Measurements from ENCODE around the gene CACNA1D.

CACNA1D gene

GRCh38 chr3:53606793-53607192 is 112.4 kb downstream of the CACNA1D start:
- TF ChIP-seq PKNOX1 (IDR thresholded peaks at IDR 0.05) (no peak), BHLHE40 (IDR thresholded peaks at IDR 0.05; ENCODE audit: borderline replicate concordance) (no peak), LEF1 (IDR thresholded peaks at IDR 0.05; ENCODE audit: borderline replicate concordance) (no peak), HDGF (IDR thresholded peaks at IDR 0.05; ENCODE audit: borderline replicate concordance) (no peak), ZNF384 (IDR thresholded peaks at IDR 0.05) (no peak), L3MBTL2 (conservative IDR thresholded peaks at IDR 0.05) (no peak), SUZ12 (IDR thresholded peaks at IDR 0.05) (no peak), TARDBP (IDR thresholded peaks at IDR 0.05) (no peak), ARNT (IDR thresholded peaks at IDR 0.05) (no peak), FOXA1 (IDR thresholded peaks at IDR 0.05) (no peak), CTBP1 (IDR thresholded peaks at IDR 0.05; ENCODE audit: borderline replicate concordance) (no peak), NFRKB (IDR thresholded peaks at IDR 0.05) (no peak), FOXM1 (IDR thresholded peaks at IDR 0.05; ENCODE audit: borderline replicate concordance) (no peak), FOXK2 (IDR thresholded peaks at IDR 0.05) (no peak)
- CTCF ChIA-PET: no interaction called here
- POLR2A ChIA-PET: no interaction called here
- DNase-seq (ENCODE audit: extremely low spot score): no peak

- ChIA-PET POLR2A (no interaction called here), CTCF (no interaction called here)
- DNase-seq (ENCODE audit: extremely low spot score): no peak
- TF ChIP-seq HDGF (IDR thresholded peaks at IDR 0.05; ENCODE audit: borderline replicate concordance): no peak
Observed at GRCh38 chr3:53612508-53612907, 118.1 kb downstream of the CACNA1D start.

- DNase-seq (ENCODE audit: extremely low spot score): no peak
- CTCF ChIA-PET: no interaction called here
- POLR2A ChIA-PET: no interaction called here
- TF ChIP-seq FOXK2 (IDR thresholded peaks at IDR 0.05): no peak
Observed at GRCh38 chr3:53613125-53613524, 118.7 kb downstream of the CACNA1D start.

GRCh38 chr3:53614307-53614706 is 119.9 kb downstream of the CACNA1D start:
- POLR2A ChIA-PET: no interaction called here
- CTCF ChIA-PET: no interaction called here
- DNase-seq (ENCODE audit: extremely low spot score): no peak
- TF ChIP-seq CTBP1 (IDR thresholded peaks at IDR 0.05; ENCODE audit: borderline replicate concordance) (no peak), ARNT (IDR thresholded peaks at IDR 0.05) (no peak), LEF1 (IDR thresholded peaks at IDR 0.05; ENCODE audit: borderline replicate concordance) (no peak), ZNF384 (IDR thresholded peaks at IDR 0.05) (no peak), L3MBTL2 (conservative IDR thresholded peaks at IDR 0.05) (no peak), SP1 (IDR thresholded peaks at IDR 0.05) (no peak), NFRKB (IDR thresholded peaks at IDR 0.05) (no peak), BHLHE40 (IDR thresholded peaks at IDR 0.05; ENCODE audit: borderline replicate concordance) (no peak), FOXM1 (IDR thresholded peaks at IDR 0.05; ENCODE audit: borderline replicate concordance) (no peak)

- POLR2A ChIA-PET: no interaction called here
- TF ChIP-seq SUZ12 (IDR thresholded peaks at IDR 0.05) (no peak), SP1 (IDR thresholded peaks at IDR 0.05) (no peak), HDGF (IDR thresholded peaks at IDR 0.05; ENCODE audit: borderline replicate concordance) (no peak)
- CTCF ChIA-PET: no interaction called here
- no peak for DNase-seq (ENCODE audit: extremely low spot score)
Observed at GRCh38 chr3:53616321-53616720, 121.9 kb downstream of the CACNA1D start.

- TF ChIP-seq L3MBTL2 (conservative IDR thresholded peaks at IDR 0.05): no peak
- TF ChIP-seq ELF4 (IDR thresholded peaks at IDR 0.05): no peak
- TF ChIP-seq HDGF (IDR thresholded peaks at IDR 0.05; ENCODE audit: borderline replicate concordance): no peak
- TF ChIP-seq SUZ12 (IDR thresholded peaks at IDR 0.05): no peak
- no peak for TF ChIP-seq SP1 (IDR thresholded peaks at IDR 0.05)
- no peak for TF ChIP-seq FOXA1 (IDR thresholded peaks at IDR 0.05)
- no peak for TF ChIP-seq PKNOX1 (IDR thresholded peaks at IDR 0.05)
- no peak for TF ChIP-seq ZNF384 (IDR thresholded peaks at IDR 0.05)
- TF ChIP-seq NFRKB (IDR thresholded peaks at IDR 0.05): no peak
- no peak for TF ChIP-seq TARDBP (IDR thresholded peaks at IDR 0.05)
- TF ChIP-seq BHLHE40 (IDR thresholded peaks at IDR 0.05; ENCODE audit: borderline replicate concordance): no peak
- no peak for TF ChIP-seq FOXK2 (IDR thresholded peaks at IDR 0.05)
- no peak for TF ChIP-seq FOXM1 (IDR thresholded peaks at IDR 0.05; ENCODE audit: borderline replicate concordance)
- TF ChIP-seq ARNT (IDR thresholded peaks at IDR 0.05): no peak
- TF ChIP-seq CTBP1 (IDR thresholded peaks at IDR 0.05; ENCODE audit: borderline replicate concordance): no peak
- TF ChIP-seq LEF1 (IDR thresholded peaks at IDR 0.05; ENCODE audit: borderline replicate concordance): no peak
- no peak for DNase-seq (ENCODE audit: extremely low spot score)
- ChIA-PET POLR2A (no interaction called here), CTCF (no interaction called here)
Observed at GRCh38 chr3:53616971-53617892, 122.8 kb downstream of the CACNA1D start.

GRCh38 chr3:53617893-53618523 is 123.6 kb downstream of the CACNA1D start:
- CTCF ChIA-PET: no interaction called here
- no peak for TF ChIP-seq ARNT (IDR thresholded peaks at IDR 0.05)
- no peak for TF ChIP-seq LEF1 (IDR thresholded peaks at IDR 0.05; ENCODE audit: borderline replicate concordance)
- TF ChIP-seq FOXK2 (IDR thresholded peaks at IDR 0.05): no peak
- no peak for TF ChIP-seq SUZ12 (IDR thresholded peaks at IDR 0.05)
- no peak for TF ChIP-seq FOXM1 (IDR thresholded peaks at IDR 0.05; ENCODE audit: borderline replicate concordance)
- TF ChIP-seq ELF4 (IDR thresholded peaks at IDR 0.05): no peak
- TF ChIP-seq PKNOX1 (IDR thresholded peaks at IDR 0.05): no peak
- no peak for TF ChIP-seq SP1 (IDR thresholded peaks at IDR 0.05)
- TF ChIP-seq CTBP1 (IDR thresholded peaks at IDR 0.05; ENCODE audit: borderline replicate concordance): no peak
- TF ChIP-seq ZNF384 (IDR thresholded peaks at IDR 0.05): no peak
- TF ChIP-seq FOXA1 (IDR thresholded peaks at IDR 0.05): no peak
- no peak for TF ChIP-seq HDGF (IDR thresholded peaks at IDR 0.05; ENCODE audit: borderline replicate concordance)
- TF ChIP-seq L3MBTL2 (conservative IDR thresholded peaks at IDR 0.05): no peak
- no peak for TF ChIP-seq TARDBP (IDR thresholded peaks at IDR 0.05)
- TF ChIP-seq BHLHE40 (IDR thresholded peaks at IDR 0.05; ENCODE audit: borderline replicate concordance): no peak
- TF ChIP-seq NFRKB (IDR thresholded peaks at IDR 0.05): no peak
- DNase-seq (ENCODE audit: extremely low spot score): no peak
- POLR2A ChIA-PET: no interaction called here

Data from HEK293T (cell line).